ENCODE results near the gene MSRB3. TPM values are rescaled to one million over a fixed set of nuclear protein-coding genes. Genes with fewer than 3 reads are reported as not detected.
A peak's percentile ranks its signal among the peaks of the same experiment; 100 is the strongest.
"Not testable (repeated sequence)": the region's sequence is repeated elsewhere in the genome, so short reads cannot be mapped to it uniquely, and the experiment has no call there.

The MSRB3 gene
- total RNA-seq, 1 donor from 2014 or later, result 61.3 TPM

GRCh38 chr12:65277994-65278575 is 398 bp upstream of the MSRB3 start:
- no peaks in the 10 kb centered on the region for H3K27me3 ChIP-seq
- H3K9me3 ChIP-seq, result no peaks in the 10 kb centered on the region
- ATAC-seq, result no peak
- intact Hi-C loops (cut with DNase I), result no loop called here
- no peaks in the 10 kb centered on the region for H3K4me1 ChIP-seq
- peak overlapping the region; percentile 84 for H3K27ac ChIP-seq
- no peaks in the 10 kb centered on the region for H3K36me3 ChIP-seq
- DNase-seq, result no peak
- TF ChIP-seq CTCF (IDR thresholded peaks at IDR 0.05), result no peak
- peak overlapping the region; percentile 79 for H3K4me3 ChIP-seq

- Histone ChIP-seq H3K27me3 (no peaks in the 10 kb centered on the region), H3K36me3 (no peaks in the 10 kb centered on the region), H3K4me3 (peak overlapping the region; percentile 79), H3K4me1 (no peaks in the 10 kb centered on the region), H3K9me3 (no peaks in the 10 kb centered on the region), H3K27ac (peak overlapping the region; percentile 84)
- no peak for TF ChIP-seq CTCF (IDR thresholded peaks at IDR 0.05)
- ATAC-seq (peak; percentile 73), DNase-seq (no peak)
- intact Hi-C loops (cut with DNase I), result no loop called here
Observed at GRCh38 chr12:65279369-65280112, 1.1 kb downstream of the MSRB3 start.

GRCh38 chr12:65280306-65280705 is 1.8 kb downstream of the MSRB3 start:
- no peaks in the 10 kb centered on the region for H3K27me3 ChIP-seq
- ATAC-seq (no peak), DNase-seq (no peak)
- no peaks in the 10 kb centered on the region for H3K9me3 ChIP-seq
- no peak for TF ChIP-seq CTCF (IDR thresholded peaks at IDR 0.05)
- peak overlapping the region; percentile 79 for H3K4me3 ChIP-seq
- no peaks in the 10 kb centered on the region for H3K36me3 ChIP-seq
- H3K27ac ChIP-seq, result no peak overlapping the region
- no peaks in the 10 kb centered on the region for H3K4me1 ChIP-seq
- intact Hi-C loops (cut with DNase I), result no loop called here

GRCh38 chr12:65282840-65283239 is 4.4 kb downstream of the MSRB3 start:
- DNase-seq (no peak), ATAC-seq (no peak)
- Histone ChIP-seq H3K27ac (no peak overlapping the region), H3K9me3 (no peaks in the 10 kb centered on the region), H3K27me3 (no peaks in the 10 kb centered on the region), H3K4me1 (no peaks in the 10 kb centered on the region), H3K36me3 (no peaks in the 10 kb centered on the region), H3K4me3 (no peak overlapping the region)
- TF ChIP-seq CTCF (IDR thresholded peaks at IDR 0.05), result no peak
- intact Hi-C loops (cut with DNase I), result no loop called here

- intact Hi-C loops (cut with DNase I); H3K36me3 ChIP-seq; H3K27me3 ChIP-seq; H3K4me3 ChIP-seq; H3K9me3 ChIP-seq; H3K4me1 ChIP-seq; DNase-seq; H3K27ac ChIP-seq; ATAC-seq: not testable (repeated sequence)
Observed at GRCh38 chr12:65285532-65285931, 7.0 kb downstream of the MSRB3 start.

GRCh38 chr12:65287426-65287825 is 8.9 kb downstream of the MSRB3 start:
- DNase-seq (no peak), ATAC-seq (no peak)
- H3K4me3 ChIP-seq, result no peak overlapping the region
- H3K4me1 ChIP-seq, result no peaks in the 10 kb centered on the region
- TF ChIP-seq CTCF (IDR thresholded peaks at IDR 0.05), result no peak
- H3K27ac ChIP-seq, result no peak overlapping the region
- H3K36me3 ChIP-seq, result no peaks in the 10 kb centered on the region
- intact Hi-C loops (cut with DNase I), result no loop called here
- H3K9me3 ChIP-seq, result no peaks in the 10 kb centered on the region
- H3K27me3 ChIP-seq, result no peaks in the 10 kb centered on the region

Measured in upper lobe of right lung (tissue), 1 donor.